Dedifferentiated amniotic fluid mesenchymal stem cell (primary cell): Measurements from ENCODE around the gene RFX2.
"Not testable (repeated sequence)": the region's sequence is repeated elsewhere in the genome, so short reads cannot be mapped to it uniquely, and the experiment has no call there.

Experiments used
- DNase-seq: peaks from one replicate; pipeline ENCODE4 v3.0.0-alpha.2; 2016; ENCODE audit errors: extremely low spot score

RFX2 gene

DNA sequence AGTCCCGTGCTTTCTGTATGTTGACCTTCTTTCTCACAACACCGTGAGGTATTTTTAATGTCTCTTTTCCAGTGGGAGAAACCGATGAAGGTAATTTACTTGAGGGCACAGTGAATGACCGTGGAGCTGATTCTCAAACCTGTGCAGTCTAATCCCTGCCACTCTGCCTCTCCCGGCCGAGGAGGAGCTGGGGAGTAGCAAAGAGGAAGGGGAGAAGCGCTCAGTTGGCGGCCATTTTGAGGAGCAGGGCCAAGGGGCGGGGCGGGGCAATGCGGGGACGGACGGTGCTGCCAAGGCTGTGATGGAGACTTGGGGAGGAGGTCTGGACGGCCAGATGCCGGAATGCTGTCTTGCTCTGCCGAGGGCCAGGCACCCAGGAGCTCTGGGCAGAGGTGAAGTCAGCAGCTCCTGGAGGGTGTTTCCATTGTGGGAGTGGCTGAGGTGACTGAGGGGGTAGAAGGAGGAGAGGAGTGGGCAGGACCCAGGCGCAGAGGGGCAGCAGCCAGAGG lies 120.0 kb downstream of the RFX2 start:
- no peak for DNase-seq

DNA sequence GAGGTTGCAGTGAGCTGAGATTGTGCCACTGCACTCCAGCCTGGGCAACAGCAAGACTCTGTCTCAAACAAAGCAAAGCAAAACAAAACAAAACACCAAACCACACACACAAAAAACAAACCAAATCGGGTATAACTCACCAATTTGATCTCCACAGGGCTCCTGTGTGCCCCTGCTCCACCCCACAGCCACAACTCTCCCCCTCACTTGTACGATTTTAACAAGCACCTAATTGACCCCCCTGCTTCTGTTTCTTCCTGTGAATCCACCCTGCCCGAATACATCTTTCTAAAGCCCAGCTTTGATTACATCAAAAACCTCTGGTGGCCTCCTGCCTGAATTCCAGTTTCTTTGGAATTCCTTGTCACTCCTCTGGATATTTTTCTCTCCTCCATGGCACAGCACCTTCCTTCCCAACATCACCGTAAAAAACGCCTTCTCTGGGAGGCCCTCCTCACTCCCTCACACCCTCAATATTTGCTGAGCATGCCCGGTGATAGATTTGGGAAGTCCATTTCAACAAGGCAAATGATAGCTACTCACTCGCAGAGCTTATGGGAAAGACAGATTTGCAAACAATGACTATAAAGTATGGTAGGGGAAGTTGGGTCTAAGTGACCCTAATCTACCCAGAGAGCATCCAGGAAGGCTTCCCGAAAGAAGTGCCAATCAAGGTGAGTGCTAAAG lies 120.8 kb downstream of the RFX2 start:
- no peak for DNase-seq

DNA sequence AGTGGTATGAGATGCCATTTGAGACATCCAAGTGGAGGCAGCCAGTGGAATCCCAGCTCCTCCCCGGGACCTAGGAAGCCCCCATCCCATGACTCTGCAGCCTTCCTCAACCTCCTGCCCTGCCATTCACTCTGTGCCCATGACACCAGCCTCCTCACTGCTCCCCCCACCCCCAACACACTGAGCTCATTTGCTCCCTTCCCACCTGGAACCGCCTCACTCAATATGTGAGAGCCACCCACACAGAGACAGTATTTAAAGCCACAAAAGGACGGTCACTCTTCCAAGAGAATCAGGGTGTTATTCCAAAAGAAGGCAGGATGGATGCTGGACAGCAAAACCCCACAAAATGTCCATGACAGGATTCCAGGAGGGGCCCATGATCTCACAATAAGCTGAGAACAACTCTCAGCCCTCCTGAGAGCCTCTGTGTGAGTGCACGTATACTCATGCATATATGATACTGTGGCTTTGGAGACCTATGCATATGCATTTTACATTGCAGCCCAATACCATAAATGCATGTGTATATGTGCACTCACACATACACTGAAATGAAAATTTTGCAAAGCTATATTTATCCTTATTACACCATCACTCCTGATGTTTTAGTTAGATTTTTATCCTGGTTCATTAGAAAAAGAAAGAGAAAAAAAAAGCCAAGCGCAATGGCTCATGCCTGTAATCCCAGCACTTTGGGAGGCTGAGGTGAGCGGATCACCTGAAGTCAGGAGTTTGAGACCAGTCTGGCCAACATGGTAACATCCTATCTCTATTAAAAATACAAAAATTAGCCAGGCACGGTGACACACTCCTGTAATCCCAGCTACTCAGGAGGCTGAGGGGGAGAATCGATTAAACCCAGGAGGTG lies 121.5 kb downstream of the RFX2 start:
- DNase-seq: no peak

DNA sequence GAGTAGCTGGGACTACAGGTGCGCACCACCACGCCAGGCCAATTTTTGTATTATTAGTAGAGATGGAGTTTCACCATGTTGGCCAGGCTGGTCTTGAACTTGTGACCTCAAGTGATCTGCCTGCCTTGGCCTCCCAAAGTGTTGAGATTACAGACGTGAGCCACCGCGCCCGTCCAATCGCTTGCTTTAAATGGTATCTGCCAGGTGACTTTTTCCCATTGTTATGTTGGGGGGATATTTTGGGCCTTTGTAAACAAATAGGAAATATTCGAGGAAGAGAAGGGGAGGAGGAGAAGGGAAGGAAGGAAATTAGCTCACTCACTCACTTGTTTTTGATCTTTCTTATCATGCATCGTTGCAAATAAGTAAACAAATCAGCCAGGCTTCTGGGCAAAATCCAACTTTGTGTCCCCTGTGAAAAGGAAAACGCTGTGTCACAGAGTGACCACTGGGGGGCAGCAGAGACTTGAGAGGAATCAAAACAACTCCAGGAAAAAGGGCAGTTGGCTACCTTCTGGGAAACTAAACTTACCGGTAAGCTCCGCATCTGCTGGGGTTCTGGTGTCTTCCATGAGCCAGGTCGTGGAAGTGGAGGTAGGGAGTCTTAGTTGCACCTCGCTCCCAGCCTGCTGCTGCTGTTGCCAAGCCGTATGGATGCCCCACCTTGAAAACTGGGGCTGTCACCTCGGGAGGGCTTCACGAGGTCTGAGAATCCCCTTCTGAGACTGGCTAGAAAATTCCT lies 123.1 kb downstream of the RFX2 start:
- peak; percentile 79 for DNase-seq

DNA sequence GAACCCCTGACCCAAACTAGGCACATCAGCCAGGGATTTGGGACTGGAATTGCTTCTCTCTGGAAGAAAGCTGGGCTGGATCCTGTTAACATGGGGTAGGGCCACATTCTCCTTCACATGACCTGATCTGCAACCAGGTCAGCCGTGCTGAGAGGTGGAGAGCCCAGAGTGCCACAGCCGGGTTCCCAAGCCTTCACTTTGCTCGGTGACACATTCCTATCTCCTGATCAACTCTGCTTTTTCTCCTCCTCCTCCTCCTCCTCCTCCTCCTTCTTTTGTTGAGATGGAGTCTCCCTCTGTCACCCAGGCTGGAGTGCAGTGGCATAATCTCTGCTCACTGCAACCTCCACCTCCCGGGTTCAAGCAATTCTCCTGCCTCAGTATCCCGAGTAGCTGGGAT lies 124.5 kb downstream of the RFX2 start:
- not testable (repeated sequence) for DNase-seq

DNA sequence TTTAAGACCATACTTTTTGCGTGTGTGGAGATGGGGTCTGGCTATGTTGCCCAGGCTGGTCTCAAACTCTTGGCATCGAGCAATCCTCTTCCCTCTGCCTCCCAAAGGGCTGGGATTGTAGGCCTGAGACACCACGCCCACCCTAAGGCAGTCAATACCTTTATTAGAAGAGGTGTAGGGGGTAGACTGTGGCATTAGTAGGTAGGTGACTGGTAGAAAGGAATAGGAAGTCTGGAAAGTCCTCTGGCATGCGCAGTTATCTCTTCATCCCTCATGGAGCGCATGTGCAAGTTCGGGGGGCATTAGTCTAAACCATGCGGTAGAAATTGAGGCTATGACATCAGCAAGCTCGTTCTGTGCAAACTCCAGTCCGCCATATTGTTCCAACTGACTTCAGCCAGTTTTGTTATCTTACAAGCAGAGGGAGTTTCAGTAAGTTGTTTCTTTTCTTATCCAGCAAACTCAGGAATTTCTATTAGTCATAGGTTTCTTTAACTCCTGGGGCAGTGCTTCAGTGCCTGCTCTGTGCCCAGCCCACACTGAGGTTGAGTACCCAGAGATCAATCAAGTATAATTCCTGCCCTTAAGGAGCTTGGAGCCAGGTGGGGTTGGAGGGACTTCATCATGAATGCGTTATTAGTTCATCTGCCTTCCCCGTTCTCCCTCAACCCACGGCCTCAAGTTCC lies 125.1 kb downstream of the RFX2 start:
- peak; percentile 46 for DNase-seq

DNA sequence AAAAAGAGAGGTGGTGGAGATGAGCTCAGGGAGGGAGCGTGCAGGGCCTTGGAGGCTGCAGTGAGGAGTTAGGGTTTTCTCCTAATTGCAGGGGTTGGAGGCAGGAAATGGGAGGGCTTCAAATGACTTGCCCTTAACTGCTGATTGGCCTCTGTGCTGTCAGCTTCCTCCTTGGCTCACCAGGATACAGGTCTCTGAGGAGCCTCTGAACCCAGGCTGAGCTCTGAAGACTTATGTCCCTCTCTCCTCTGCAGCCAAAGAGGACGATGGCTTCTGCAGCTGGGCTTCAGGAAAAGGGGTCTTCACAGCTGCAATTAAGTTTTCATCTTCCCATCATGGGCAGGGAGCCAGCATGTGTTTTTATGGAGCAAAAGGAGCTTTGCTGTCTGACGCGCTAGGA lies 125.7 kb downstream of the RFX2 start:
- DNase-seq: no peak

DNA sequence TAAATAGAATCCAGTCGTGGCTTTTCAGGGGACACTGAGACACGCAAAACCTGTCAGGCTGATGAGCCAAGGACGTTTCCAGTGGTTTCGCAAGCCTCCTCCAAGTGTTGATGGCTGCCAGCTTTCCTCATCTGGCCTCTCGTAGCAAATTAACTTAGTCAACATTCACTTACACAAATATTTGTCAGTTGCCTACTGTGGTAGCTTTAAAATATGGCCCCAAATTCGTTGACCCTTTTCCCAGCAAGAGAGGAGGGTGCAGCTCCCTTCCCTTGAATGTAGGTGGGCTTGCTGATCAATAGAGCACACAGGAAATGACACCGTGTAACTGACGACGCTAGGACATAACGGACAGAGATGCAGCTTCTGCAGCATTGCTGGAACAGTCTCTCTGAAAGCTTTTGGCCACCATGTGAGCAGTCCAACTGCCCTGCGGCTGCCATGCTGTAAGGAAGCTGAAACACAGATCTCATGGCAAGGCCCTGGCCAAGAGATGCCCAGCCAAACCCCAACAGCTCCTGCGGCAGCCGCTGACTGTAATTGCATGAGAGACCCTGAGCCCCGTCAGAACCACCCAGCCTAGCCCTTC lies 126.8 kb downstream of the RFX2 start:
- no peak for DNase-seq

DNA sequence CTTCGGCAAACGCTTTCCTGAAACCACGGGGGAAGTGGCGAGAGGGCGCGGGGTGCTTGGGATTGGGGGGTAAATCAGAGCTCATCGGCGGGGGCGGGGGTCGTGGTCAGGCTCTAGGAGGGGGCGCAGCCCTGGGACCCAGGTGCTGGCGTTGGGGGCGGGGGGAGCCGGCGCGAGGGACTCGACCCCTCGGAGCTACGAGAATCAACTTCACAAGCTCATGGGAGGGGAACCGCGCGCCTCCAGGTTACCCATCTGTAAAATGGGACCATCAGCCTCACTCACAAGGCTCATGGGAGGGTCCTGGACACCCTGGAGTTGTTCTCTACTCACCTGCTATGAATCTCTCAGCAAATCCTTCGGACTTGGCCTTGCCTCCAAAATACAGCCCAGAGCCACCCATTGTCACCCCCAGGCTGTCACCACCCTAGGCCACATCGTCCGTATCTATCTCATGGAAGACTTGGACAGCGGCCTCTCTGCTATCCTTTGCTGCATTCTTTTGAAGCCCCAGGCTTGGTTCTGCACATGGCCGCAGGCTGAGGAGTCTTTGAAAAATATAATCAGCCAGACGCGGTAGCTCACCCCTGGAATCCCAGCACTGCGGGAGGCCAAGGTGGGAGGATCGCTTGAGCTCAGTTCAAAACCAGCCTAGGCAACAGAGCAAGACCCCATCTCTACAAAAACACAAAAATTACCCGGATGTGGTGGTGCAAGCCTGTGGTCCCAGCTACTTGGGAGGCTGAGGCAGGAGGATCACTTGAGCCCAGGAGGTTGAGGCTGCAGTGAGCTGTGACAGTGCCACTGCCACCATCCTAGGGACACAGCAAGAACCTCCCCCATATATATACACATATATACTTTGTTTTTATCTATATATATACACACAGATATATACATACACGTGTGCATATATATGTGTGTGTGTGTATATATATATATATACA lies 131.4 kb downstream of the RFX2 start:
- no peak for DNase-seq

DNA sequence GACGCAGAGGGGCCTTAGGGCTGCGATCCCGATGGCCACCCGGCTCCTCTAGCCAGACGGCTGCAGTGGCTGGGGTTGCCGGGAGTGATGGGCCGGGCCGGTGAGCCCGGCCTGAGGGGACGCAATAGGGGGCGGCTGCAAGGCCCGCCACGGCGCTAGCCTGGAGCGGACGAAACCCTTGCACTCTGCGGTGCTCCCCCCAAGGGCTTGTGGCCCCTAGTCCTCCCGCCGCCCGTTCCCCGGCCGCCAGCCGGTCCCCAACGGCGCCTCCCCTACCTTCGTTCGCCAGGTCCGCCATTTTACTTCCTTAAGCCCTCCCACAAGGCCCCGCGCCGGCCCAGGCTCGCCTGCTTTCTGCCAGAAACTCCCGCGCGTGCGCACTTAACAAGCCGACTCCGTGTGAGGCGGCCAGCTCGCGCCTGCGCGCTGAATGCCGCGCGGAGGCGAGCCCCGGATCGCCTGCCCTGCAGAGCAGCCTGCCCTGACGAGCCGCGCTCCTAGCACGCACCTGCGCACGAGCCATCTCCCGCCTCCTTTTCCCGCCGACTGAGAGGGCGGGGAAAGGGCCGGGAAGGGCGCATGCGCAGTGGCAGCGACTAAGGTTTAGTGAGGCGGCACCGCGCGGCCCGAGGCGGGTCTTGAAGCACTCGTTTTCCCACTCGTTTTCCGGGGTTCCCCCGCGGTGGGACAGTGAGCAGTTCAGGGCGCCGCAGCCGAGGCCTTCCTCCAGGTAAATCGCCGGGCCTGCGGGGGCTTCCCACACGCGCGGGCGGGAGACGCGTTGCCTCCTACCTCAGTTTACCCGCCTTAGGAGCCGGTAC lies 132.3 kb downstream of the RFX2 start, which contains the start of gene RANBP3:
Gene RANBP3 (minus strand): TSS at position 356 of the 821 bp plus-strand sequence. CDS start 58 bp downstream, at position 298.
- peak; percentile 99 for DNase-seq

DNA sequence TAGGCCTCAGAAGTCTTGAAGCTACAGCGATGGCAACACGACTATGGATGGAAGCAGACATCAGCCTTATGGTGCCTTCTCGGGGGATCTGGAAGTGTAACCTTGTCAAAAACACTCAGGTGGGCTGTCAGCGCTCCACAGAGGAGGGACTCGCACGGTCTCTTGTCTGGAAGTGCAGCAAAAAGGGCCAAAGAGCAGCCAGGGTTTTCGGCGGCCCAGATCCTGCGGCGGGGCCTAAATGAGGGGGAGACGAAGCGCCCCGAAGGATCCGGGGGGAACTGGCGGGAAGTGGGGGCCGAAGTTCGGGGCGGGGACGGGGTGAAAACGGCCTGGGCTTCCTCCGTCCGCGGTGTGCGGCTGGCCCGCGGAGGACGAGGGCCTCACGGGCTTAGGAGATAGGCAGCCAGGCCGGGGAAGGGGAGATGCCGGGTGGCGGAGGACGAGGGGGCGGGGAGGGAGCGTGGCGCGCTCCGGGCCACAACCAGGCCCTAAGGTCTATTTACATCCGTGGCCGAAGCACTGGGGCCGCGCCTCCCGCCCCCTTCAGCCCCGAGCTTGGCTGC lies 133.0 kb downstream of the RFX2 start:
- DNase-seq: no peak

DNA sequence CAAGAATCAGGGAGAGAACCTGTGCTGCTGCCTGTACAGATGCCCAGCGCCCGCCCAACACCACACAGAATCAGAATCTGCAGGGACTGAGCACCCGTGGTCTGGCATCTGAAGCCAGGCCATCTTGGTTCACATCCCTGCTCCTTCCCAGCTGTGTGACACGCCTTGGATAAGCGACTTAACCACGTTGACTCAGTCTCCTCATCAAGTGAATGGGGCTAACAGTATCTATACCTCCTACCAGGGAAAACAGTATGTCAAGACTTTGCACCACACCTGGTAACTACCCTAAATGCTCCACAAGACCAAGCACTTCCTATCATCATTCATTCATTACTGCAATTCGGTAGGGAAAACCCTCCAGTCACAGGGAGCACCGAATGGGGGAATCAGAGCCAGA lies 133.5 kb downstream of the RFX2 start:
- no peak for DNase-seq

DNA sequence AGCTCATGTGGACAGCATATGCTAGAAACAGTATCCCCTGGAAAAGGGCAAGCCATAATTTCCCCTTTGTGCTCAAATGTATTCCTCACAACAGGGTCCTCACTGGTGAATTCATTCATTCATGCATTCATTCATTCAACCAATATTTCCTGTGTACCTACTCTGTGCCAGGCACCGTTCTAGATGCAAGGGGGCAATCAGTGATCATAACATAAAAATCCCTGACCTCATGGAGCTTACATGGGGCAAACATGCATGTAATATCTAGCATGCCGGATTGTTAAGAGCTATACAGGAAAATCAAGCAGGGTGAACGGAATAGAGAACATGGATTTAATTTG lies 134.9 kb downstream of the RFX2 start:
- DNase-seq: no peak

DNA sequence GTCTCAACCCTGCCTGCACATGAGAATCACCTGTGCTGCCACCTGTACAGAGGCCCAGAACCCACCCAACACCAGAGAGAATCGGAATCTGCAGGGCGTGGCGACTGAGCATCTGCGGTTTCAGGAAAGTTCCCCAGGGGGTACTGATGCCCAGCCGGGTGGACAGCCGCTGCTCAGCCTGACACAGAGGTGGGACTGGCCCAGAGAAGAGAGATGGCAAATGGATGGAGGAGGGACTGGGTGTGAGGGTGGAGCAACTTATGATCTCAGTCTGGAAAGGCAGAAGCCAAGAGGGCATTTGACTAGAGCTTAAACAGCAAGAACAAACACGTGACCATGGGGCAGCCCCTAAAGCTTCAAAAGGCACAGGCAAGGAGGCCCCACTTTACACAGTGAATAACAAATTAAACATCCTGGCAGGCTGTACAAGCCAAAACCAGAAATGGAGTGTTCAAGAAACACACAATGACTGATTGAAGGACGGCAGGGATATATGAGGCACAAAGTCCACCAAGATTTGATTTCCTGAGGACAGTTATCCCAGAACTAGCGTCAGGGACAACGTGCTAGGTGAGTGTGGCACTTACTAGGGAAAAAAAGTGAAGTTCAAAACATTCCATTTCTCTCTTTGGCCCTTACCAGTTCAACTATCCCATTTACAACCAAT lies 135.4 kb downstream of the RFX2 start:
- DNase-seq: no peak

DNA sequence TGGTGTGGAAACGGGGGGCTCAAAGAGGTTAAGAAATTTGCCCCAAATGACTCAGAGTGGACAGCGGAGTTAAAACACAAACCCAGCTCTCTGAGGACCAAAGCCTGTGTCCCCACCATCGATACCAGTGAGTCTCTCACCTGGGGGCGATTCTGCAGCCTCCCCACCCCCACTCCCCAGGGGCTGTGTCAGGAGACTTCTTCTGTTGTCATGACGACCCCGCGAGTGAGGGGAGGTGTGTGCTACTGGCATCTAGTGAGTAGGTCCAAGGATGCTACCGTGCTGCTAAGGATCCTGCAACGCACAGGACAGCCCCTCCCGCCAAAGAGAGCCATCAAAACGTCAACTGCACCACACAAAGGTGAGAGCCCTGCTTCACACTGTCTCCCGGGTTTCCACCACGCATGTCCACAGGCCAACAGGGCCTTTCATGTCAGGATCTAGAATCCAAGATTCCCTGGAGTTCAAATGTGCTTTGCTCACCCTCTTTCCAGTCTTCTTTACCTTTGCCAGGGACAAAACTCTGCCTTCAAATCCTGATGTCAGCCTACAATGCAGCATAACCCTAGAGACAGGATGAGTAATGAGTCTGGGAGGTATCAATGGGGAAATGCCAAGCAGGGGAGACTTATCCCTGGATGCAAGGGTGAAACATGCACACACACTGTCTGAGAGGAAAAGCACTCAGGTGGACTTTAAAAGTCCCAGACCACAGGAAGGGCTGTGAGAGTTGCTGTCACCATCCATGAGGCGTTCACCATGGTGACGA lies 136.2 kb downstream of the RFX2 start:
- DNase-seq: no peak

DNA sequence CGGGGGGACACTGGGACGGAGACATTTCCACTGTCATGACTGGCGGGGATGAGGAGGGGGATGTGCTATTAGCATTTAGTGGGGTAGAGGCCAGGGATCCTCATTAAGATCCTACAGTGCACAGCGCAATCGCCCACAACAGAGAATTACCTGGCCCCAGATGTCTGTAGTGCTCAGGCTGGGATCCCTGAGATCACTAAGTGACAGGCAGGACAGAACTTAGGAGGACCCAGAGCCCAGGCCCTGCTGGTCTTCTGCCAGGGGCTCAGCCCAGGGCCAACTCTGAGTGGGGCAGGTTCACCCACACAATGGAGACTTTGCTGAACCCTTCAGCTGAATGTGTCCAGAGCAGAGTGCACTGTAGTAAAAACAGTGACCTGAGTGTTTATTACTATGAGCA lies 136.9 kb downstream of the RFX2 start:
- no peak for DNase-seq

DNA sequence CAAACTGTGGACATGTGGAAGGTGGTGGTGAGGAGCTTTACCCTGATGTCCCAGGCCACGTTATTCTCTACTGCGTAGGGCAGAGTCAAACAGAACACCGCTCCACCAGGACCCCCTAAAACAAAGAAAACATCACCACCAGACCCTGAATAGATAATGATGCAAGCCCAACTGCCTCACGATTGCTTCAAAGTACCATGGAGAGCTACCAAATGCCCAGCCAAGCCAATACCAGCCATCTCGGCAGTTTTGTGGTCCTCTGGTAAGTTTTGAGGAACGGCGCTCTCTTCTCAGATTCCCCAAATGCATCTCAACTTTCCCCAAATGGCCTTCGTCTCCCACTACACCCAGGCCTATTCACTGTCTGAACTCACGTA lies 138.0 kb downstream of the RFX2 start:
- DNase-seq: no peak
